ENCODE data around the gene ERP29.

- TF ChIP-seq CTCF (IDR thresholded peaks at IDR 0.05; ENCODE audit: insufficient read depth, low read depth, low read length): no peak
- no peak for TF ChIP-seq EZH2 (IDR thresholded peaks at IDR 0.05; ENCODE audit: insufficient read depth, low read length)
Measured at GRCh38 chr12:112046003-112046402, 32.8 kb downstream of the ERP29 start.

Data from astrocyte (in vitro differentiated cells and primary cell).